HFF-Myc (cell line): ENCODE data around the gene VMO1.
"Not testable (repeated sequence)": the region's sequence is repeated elsewhere in the genome, so short reads cannot be mapped to it uniquely, and the experiment has no call there.

Source experiments
- DNase-seq: peaks from one replicate; pipeline ENCODE4 v3.0.0-alpha.2; 2011; ENCODE audit warnings: low read depth; ENCODE audit errors: extremely low read depth
- H3K4me3 ChIP-seq: replicated peaks from 2 replicates; pipeline ENCODE4 v1.5.1; 2011; ENCODE audit warnings: low read depth, mild to moderate bottlenecking, control low read depth, low read length
- TF ChIP-seq, protein P1 (sequence below): IDR thresholded peaks from 2 replicates; pipeline ENCODE4 v1.5.1; 2012; ENCODE audit warnings: mild to moderate bottlenecking, low read depth, low read length, control low read depth; ENCODE audit errors: missing control alignments

The VMO1 gene, protein sequence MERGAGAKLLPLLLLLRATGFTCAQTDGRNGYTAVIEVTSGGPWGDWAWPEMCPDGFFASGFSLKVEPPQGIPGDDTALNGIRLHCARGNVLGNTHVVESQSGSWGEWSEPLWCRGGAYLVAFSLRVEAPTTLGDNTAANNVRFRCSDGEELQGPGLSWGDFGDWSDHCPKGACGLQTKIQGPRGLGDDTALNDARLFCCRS

GRCh38 chr17:4786106-4786511 lies at the start of gene VMO1:
Gene VMO1, minus strand, starts transcription at chr17:4786364. Its CDS starts 12 bp downstream, at chr17:4786352.
- TF ChIP-seq, protein P1, sequence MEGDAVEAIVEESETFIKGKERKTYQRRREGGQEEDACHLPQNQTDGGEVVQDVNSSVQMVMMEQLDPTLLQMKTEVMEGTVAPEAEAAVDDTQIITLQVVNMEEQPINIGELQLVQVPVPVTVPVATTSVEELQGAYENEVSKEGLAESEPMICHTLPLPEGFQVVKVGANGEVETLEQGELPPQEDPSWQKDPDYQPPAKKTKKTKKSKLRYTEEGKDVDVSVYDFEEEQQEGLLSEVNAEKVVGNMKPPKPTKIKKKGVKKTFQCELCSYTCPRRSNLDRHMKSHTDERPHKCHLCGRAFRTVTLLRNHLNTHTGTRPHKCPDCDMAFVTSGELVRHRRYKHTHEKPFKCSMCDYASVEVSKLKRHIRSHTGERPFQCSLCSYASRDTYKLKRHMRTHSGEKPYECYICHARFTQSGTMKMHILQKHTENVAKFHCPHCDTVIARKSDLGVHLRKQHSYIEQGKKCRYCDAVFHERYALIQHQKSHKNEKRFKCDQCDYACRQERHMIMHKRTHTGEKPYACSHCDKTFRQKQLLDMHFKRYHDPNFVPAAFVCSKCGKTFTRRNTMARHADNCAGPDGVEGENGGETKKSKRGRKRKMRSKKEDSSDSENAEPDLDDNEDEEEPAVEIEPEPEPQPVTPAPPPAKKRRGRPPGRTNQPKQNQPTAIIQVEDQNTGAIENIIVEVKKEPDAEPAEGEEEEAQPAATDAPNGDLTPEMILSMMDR: no peak
- DNase-seq: no peak
- no peak within 1 kb of the TSS for H3K4me3 ChIP-seq

DNA sequence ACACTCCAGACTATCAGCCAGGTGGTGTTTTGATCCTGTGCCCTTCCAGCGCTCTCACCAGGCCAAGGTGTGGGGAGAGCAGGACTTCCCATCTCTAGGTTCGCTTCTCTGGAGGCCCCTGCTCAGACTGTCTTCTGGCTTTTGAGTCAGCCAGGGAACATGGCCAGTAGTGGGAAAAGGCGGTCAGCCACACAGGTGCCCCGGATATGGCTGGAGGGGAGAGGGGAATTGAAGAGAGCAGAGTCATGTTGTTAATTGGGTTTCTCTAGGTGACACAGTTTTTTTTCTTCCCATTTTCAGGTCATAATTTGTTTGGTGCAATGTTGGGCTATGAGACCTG lies 48.5 kb upstream of the VMO1 start:
- TF ChIP-seq, protein P1: no peak
- no peak for DNase-seq
- peak overlapping the region; percentile 85 for H3K4me3 ChIP-seq

DNA sequence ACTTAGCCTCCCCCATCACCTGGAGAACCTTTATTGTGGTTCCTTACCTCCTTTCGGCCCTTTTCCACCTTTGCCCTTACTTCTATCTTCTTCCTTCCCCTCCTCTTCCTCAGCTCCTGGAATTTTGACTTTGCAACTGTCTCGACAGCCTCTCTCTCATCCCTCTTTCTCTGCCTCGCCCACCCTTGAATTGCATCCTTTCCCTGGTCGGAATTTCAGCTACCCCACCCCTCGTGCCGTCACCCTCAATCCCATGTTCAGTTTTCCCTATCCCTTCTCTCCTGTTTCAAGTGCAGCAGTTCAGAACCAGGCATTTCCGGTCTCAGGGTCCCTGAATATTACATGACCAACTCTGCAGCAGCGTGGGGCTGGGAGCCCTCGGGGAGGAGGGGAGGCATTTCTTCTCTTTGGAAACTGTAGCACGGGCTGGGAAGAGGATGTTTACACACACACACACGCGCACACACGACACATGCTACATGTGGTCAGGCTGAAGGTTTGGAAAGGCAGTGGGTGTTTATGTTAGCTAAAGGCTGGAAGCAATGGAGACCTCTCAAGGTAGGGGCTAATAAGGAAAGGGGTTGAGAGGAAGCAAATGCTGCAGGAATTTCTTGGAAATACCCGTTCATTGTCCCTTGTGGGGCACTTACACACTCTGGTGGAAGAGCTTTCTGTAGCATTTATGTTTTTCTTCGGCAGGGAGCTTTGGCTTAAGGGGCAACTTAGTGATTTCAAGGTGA lies 47.9 kb upstream of the VMO1 start:
- TF ChIP-seq, protein P1: no peak
- DNase-seq: peak; percentile 19
- H3K4me3 ChIP-seq: peak overlapping the region; percentile 85

DNA sequence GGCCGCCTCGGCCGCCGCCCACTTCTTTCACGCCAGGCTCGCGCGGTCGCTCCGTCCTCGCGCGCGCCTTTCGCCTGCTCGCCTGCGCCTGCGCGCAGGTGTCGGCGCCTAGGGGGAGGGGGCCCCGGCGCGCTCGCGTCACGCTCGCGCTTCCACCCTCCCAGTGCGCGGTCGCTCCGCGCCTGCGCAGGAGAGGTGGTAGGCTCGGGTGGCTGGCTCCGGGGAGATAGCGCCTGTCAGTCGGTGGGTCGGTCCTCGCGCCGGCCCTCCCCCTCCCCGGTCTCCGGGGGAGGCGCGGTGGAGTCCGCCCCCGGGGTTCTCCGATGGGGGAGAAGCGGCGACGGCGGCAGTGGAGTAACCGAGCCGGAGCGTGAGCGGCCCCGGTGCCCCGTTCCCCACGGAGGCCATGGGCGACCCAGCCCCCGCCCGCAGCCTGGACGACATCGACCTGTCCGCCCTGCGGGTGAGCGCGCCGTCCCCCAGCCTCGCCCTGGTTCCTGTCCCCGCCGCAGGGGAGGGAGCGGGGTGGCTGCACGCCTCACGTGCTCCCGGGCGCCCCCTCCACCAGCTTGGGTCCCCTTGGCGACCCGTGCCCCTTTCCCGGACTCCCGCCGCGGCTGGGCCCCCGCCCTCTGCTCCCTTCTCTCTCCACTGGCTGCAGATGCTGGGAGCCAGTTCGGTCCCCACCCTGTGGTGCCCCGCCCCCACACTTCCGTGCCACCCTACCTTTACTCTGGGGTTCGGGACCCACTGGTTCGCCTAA lies 47.2 kb upstream of the VMO1 start, which contains the start of gene MINK1:
Gene MINK1 (plus strand): TSS at position 163 of the 763 bp plus-strand sequence. CDS start 244 bp downstream, at position 407.
- TF ChIP-seq, protein P1: no peak
- peak within 1 kb of the TSS; percentile 85 for H3K4me3 ChIP-seq
- peak; percentile 69 for DNase-seq

DNA sequence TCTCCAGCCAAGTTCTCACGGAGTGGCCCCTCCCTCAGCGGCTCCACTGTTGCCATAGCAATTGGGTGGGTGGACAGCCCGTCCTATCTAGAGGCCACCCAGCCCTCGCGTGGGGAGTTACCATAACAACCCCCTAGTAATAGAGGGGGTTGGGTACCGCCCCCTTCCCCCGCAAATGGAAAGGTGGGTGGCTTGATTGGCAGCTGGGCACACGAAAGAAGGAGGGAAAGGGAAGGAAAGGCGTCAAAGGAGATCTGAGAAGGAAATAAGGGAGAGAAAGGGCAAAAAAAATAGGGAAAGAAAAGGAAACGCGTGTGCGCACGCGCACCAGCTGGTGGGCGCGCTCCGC lies 46.6 kb upstream of the VMO1 start:
- peak overlapping the region; percentile 85 for H3K4me3 ChIP-seq
- DNase-seq: not testable (repeated sequence)

- H3K4me3 ChIP-seq: no peak overlapping the region
- TF ChIP-seq, protein P1: no peak
- no peak for DNase-seq
Measured at GRCh38 chr17:4827399-4827798, 41.2 kb upstream of the VMO1 start.
